ENCODE data around the gene RGS3. TPM values are rescaled to one million over a fixed set of nuclear protein-coding genes. Genes with fewer than 3 reads are reported as not detected.

The RGS3 gene
- polyA plus RNA-seq, 3 donors: 43.3 to 54.3 (median 43.4) TPM

DNA sequence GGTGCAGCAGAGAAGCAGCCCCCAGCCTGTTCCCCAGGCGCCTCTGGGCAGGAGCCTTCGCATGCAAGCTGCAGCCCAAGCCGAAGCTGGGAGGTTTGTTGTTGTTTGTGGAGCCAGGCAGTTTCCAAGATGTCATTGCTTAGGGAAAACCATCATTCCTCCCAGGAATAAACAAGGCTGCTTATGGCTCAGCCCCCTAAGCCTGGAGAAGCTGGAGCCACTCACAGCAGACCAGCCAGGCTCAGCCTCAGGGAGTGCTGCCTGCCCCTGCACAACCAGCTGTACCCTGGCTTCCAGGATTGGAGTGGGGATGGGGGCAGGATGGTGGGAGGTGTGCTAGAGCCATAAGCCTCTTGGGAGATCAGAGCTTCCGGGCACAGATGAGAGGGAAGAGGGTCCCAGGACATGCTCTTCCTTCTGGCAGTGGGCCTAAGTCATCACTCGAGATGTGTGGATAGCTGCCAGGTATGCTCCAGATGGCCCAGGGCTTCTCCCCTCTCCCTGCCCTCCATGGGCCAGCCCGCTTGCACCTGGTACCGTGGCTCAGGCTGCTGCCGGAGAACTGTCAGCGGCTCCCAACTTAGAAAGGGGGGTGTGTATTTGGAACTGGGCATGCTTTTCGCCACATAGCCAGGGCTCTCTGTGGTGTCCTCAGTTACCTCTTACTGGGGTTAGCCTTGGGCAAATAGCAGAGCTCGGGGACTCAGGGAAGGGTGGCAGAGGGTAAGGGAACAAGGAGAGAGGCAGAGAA is 105.2 kb downstream of the RGS3 start:
- DNase-seq: no peak

DNA sequence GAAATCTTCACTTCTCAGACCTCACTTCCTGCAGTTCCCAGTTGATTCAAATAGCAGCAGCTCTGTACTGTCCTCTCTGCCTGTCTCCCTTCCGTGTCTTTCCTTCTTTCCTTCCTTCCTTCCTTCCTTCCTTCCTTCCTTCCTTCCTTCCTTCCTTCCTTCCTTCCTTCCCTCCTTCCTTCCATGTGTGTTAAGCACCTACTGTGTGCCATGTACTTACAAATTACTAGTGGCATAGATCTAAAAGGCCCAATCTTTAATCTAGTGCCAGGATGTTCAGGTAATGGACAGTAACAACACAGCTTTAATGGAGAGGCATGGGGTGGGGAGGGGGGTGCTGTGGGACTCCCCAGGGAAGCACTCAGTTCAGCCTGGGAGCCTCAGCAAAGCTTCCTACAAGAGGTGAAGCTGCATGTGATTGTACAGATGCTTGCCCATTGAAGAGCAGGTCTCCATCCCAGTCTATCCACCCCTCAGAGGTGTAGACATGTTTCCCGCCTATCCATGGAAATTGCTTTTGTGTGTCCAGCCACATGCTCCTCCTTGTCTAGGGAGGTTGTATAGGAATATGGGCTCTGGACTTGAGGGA is 106.0 kb downstream of the RGS3 start:
- DNase-seq: no peak

DNA sequence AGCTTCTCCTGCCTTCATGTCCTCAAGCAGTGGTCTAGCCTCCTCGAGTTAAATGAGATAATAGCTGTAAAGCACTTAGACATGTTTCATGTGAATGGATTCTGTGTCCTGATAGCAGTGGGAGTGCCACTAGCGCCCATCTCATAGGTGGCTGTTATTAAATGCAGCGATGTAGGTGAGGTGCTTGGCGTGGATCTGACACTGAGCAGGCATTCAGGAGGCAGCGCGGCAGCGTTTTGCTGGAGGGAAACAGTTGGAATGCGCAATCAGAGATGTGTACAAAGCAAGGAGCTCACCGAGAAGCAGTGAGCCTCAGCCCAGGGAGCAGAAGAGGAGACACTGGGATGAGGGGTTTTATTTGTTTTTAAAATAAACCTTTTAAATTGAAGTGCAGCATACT is 106.6 kb downstream of the RGS3 start:
- no peak for DNase-seq

DNA sequence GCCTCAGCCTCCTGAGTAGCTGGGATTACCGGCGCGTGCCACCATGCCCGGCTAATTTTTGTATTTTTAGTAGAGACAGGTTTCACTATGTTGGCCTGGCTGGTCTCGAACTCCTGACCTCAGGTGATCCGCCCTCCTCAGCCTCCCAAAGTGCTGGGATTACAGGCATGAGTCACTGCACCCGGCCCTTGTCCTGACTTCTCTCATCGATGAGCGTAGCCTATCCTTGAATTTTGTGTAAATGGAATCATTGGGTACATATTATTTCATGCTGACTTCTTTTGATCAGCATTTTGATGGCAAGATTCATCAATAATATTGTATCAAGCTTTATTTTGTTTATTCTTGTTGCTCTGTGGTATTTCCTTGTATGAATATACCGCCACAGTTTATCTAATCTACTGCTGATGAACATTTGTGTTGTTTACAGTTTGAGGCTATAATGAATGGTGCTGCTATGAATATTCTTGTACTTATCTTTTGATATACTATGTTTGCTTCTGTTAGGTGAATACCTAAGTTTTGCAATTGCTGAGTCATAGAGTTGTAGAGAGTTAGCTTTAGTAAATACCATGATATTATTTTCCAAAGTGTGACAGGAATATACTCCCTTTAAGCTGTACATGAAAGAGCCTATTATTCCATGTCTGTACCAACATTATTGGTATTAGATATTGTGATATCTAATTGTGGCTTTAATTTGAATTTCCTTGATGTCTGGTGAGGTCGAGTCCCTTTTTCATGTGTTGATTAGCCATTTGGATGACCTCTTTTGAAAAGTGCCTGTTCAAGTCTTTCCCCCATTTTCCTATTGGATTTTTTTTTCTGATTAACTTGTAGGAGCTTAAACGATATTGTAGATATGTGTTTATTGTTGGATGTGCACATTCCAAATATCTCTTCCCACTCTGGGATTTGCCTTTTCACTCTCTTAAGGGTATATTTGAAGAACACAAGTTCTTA is 107.5 kb downstream of the RGS3 start:
- no peak for DNase-seq

DNA sequence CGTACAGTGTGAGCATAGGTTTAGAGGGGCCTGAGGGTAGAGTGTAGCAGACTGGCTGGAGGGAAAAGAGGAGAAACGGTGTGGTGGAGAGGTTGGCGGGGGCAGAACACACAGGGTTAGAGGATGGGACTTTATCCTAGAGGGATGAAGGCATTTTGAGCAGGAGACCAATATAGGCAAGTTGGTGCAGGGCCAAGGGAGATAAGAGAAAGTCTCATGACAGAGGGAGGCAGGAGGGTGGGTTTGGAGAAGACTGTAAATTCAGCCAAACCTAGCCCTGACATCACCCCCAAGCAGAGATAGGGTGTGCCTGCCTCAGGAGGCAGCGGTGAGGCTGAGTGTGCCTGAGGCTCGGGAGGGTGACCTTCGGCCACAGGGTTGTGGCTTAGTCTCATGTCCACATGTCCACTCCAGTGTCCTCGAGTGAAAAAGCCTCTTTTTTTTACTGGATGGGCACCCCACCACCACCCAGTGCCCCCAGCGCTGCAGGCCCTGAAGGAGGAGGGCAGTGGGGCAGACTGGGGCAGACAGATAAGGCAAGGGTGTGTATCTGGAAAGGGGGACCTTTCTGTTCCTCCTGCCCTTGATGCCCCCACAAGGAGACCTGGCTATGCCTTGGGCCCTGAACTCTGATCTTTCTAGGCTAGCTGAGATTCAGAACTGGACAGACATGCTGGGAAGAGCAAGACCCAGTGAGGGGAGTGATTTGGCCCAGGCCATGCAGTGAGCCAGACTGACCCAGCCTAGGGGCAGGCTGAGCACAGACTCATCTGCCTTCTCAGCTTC is 108.7 kb downstream of the RGS3 start:
- no peak for DNase-seq

DNA sequence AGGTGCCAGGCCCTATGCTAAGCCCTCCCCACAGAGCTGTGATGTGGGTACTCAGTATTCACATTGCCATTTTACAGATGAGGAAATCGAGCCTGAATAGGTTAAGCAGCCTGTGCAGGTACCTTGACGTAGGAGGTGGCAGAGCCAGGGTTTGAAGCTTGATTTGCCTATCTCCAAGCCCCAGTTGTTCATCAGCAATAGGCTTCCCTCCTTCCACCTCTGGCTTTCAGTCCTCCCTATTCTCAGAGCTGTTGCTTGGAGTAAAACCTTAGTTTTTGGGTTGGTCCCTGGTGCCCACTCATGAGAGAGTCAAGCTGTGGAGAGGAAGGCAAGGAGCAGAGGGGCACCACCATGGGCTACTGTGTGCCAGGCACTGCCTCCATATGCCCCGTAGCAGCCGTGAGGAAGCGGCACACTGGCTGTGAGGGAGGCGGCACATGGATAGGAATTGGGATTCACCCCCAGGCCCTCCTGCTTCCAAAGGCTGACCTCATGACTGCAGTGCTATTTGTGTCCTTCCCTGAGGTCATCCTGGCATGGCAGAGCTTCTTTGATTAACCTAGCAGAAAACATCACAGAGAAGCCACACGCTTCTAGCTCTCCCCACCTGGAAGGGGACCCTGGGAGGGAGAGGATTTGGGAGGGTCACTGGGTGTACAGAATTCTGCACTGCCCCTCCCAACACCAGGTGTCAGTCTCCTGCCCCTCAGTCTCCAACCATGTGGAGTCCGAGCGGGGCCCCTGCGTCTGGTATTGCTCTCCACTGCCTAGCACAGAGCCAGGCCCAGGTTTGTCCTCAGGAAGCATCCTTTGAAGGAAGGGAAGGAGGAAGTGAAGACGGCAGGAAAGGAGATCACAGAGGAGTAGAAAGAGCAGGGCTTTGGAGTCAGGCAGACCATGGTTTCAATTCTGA is 109.8 kb downstream of the RGS3 start:
- no peak for DNase-seq

DNA sequence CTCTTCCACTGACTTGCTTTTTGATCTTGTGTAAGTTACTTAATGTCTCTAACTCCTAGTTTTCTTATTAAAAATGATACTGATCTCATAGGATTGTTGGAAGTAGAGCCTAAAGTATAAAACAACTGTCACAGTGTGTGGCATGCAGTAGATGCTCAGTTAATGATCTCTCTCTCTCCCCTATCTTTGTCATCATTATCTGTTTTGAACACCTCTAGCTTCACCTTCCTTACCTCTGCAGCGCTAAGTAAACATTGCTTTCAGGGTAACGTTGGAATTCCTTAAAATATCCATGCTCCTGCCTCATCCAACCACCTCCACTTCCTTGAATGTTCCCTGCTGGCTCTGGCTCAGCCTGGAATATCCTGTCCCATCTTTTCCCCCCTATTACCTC is 110.4 kb downstream of the RGS3 start:
- DNase-seq: no peak

DNA sequence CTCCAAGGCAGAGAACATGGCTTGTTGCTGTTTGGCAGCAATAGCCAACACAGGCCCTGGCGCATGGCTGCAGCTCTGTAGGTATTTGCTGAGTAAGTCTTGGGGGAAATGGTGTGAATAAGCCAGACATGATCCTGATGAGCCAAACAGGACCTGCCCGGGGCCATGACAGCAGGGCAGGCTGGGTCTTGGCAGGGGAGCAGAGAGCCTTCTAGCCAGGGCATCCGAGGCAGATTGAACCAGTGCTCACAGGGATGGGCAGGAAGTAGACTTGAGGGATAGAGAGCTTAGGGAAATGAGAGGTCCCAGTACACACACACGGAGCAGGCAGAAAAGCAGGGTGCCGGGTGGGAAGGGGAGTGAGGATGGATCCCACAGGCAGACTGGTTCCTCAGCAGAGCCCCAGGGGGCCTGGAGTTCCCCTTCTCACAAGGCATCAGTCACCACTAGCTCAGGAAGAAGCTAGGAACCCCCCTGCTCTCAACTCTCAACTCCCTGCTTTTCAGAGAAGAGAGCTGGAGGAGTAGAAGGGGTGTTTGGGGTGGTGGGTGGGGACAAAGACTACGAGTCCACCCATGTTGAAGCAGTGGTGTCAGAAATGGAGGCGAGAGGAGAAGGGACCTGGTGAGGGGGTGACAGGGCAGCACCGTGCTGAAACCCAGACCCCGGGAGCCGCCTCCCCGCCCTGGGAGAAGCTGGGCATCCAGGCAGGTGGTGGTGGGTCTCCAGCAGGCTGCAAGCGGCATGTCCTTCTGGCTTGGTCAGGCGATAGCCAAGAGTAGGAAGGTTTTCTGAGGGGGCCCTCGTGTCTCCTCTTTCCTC is 111.1 kb downstream of the RGS3 start:
- DNase-seq: no peak

DNA sequence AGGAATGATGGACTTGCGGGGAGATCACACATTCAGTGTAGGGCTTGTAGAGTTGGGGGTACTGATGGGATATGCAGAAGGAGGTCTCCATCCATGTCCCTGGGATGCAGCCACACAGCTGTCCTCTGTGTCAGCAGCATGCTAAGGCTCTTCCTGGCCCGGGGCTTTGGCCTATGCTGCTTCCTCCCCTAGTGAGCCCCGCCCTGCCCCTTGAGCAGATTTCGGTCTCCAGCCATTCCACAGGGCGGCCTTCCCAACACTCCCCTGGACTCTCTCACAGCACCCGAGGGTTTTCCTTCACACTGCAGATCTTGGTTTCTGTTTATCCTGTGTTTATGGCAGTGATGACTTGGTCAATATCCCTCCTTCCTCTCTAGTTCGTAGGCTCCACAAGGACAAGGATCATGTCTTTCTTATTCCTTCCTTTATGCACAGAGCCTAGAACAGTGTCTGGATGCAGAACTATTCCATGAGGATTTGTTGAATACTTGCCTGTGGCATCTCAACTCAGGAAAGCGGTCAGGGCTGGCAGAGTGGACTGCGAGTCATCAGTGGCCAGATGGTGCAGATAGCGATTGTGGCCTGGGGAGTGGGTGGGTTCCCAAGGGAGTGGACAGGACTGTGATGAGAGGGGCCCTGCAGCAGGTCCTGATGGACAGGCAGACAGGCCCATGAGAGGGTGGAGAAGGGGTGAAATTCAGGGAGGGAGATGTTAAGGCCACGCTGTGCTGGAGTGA is 114.2 kb downstream of the RGS3 start:
- DNase-seq: no peak

DNA sequence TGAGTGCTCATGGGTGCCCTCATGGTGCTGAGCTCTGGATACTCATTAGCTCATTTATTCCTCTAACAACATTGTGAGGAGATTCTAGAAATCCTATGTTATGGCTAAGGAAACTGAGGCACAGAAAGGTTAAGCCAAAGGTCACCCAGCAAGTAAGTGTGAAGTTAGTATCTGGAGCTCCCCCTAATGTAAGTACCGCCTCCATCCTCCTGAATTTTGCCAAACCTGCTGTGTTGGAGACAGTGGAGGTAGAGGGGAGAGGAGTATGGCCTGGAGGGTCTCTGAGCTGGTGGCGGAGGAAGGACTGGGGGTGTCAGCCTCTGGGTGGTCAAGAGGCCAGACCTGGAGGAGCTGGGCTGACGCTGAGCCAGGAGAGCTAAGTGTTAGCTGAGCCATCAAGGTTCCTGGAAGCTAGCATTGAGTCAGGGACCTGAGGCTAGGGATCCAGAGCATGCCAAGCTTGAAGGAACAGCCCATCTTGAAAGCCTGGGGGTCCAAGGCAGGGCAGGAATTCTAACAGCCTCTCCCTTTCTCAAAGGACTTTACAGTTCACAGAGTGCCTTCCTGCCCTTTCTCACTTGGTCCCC is 114.8 kb downstream of the RGS3 start:
- DNase-seq: no peak

DNA sequence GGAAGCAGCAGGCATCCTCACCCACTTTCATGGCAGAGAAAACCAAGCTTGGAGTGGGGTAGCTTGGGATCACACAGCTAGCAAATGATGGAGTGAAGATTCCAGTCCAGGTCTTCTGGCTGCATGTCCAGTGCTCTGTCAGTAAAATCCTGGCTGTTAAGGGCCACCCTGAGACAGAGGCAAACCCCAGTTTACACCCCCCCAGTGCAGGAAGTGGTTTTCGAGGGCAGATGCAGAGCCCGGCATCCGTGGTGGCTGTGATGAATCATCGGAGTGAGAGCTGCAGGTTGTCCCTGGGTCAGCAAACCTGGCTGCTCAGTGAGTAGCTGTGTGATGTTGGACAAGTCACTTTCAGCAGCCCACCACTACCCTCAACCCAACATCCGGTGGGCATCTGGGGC is 115.4 kb downstream of the RGS3 start:
- no peak for DNase-seq

DNA sequence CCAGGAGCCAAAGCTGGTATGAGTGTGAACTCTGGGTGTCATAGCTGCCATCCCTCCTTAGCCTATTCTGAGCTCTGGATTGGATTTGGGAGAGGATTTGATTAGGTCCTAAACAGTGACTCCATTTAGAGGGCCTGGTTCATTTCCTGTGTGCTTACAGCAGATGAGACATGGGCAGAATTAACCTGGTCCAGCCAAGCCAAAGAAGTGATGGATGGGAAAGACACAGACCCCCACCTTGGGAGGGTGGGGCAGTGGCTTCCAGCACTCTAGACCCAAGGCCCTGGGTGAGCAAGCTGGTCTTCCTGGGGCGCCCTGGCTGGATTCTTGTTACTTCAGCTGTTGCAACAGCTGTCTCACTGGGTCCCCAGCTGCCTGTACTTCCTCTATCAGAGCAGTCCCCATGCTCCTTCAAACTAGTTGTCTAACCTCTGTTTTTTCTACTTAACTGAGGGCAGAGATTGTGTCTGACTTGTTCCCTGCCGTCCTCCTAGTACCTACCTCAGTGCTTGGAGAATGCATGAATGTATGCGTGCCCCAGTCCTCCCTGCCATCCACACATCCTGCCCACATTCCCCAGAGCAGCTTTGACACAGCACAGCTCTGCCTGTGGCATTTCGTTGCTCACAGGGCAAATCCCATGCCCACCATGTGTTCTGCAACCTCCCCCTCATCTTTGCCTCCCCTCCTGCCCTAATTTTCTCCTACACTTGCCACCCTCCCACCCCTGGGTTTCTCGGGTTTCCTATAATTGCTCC is 115.9 kb downstream of the RGS3 start:
- no peak for DNase-seq

DNA sequence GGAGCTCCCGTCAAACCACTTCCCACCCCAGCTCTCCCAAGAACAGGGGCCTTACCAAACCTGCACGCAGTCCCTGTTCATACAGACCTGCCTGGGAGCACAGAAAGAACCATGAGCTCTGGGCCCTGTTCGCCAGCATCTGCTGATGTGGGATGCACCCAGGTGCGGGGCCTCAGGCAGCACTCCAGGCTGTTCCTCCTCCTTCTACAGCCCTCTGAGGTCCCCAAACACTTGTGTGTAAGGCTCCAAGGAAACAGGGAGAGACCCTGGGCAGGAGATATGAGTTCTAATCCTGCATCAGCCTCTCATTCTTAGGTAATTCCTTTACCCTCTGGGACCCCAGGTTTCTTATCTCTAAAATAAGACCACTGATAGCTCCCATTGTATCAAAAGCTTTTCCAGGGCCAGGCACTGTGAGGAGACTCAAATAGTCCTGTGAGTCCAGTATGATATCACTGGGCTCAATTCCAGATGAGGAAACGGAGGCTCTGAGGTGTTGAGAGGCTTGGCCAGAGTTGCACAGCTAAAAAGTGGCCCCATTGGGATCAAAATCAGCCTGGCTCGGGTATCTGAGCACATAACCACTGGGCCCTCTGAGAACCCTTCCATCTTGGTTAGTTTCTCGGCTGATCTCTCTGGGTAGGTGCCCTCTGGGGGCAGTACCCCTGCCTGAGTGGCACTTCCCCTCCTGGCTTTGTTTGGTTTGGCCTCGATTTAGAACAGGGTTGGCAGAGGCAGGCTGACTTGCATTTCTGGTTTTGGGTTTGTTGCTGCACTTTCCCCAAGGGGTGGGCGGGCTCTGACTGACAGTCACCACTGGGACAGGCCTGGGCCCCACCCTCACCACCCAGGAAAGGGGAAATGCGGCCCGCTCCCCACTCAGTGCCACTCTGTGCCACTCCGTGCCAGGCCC is 116.8 kb downstream of the RGS3 start:
- DNase-seq: no peak

DNA sequence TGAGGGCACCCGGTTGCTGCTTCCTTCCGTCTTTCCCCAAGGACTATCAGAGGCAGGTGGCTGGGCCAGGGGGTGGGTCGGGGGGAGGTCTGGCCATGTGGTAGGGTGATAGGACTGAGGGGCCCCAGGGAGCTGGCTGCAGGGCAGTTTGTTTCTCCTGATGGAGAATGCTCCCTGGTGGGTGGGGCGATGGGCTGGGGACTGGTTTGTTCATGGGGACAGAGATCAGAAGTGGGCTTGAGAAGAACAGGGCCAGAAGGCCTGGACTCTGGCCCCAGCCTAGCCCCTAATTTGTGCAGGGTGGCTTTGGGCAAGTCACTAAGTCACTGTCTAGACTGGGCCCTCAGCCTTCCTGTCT is 117.4 kb downstream of the RGS3 start:
- DNase-seq: no peak

DNA sequence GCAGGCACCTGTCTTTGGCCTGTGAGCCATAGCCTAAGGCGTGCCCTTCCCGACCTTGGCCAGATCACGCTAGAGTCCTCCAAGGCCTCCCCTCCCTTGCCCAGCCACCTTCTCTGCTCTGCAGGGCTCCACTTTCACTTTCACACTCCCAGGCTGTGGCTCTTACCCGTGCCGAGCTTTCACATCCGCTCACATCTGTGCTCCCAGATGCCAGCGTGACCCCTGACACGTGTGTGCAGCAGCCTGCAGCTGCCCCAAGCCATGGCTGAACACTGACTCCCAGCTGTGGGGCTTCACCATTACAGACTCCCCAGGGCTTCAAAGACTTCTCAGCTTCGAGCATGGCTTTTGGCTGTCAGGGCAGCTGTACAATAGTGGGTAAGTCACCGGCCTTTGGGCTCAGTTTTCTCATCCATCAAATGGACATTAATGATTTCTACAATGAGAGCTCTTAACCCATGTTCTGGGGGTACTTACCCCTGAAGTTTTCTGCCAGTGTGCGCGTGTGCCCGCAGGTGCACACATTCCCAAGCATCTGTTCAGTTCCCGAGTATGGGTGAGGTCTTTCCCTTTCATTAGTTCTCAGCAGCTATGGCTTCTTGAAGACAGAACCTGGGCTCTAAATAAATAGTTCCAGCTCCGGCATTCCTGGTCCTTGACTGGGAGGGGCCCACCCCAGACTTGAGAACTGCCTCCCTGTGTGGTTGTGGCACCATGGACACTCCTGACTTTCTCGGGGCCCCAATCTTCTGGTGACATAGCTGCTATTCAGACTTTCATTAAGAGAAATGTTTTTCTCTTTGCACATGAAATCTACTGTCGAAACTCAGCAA is 118.6 kb downstream of the RGS3 start:
- DNase-seq: peak; percentile 69

DNA sequence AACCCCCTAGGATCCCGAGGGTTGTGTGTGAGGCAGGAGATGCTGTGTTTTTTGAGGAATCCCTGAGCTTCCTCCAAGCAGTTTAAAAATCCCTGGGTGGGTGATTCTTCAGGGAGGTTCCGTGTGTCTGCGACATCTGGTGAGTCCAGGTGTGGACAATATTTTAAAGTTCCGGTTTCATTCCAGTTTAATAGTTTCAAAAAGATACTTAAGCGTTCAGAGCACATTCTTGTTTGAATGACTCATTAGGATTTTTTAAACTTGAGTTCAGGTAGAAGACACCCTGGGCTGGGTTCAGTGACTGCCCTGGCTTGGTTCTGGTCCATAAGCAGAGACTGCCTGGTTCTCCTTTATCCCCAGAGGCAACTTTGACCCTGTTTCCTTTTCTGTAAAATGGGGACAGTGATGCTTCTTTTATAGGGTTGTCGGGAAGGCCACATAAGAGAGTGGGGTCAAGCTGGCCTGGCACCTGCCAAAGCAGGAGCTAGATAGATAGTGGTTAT is 119.2 kb downstream of the RGS3 start:
- no peak for DNase-seq
